IMR-90 (cell line): ENCODE results near the gene TSPAN3. TPM values are rescaled to one million over a fixed set of nuclear protein-coding genes. Genes with fewer than 3 reads are reported as not detected.

Source experiments
- ATAC-seq: fragments of 200-7000 bp; cut with Tn5 transposase; 2 replicates; pipeline ENCODE4 v1.9.1; 2020; ENCODE audit warnings: low read depth, mild to moderate bottlenecking, moderate library complexity
- BruUV-seq: library from RNA; stranded (reverse); fragments of 400-500 nt; replicated peaks from 2 replicates; lab custom pipeline; 2021; lab: Mats Ljungman, UMichigan
- CTCF ChIA-PET: fragments of 300-600 bp; formaldehyde crosslinking; extraction: SDS; loops from one replicate; lab custom pipeline; 2021; ENCODE audit warnings: antibody characterized with exemption; lab: Yijun Ruan, JAX
- POLR2A ChIA-PET: fragments of 300-600 bp; sonication (Branson Sonifier 250); formaldehyde crosslinking; loops from one replicate; lab custom pipeline; 2022; ENCODE audit warnings: antibody characterized with exemption; ENCODE audit not compliant: unreplicated experiment; lab: Charles Lee
- DNase-seq: peaks from one replicate; pipeline ENCODE4 v3.0.0; 2013
- H2AFZ ChIP-seq: replicated peaks from 2 replicates; pipeline ENCODE3; 2013; ENCODE audit warnings: low read length, mild to moderate bottlenecking; ENCODE audit not compliant: poor library complexity
- H2AK5ac ChIP-seq: 2 replicates; pipeline ENCODE4 v1.6.1; 2013; ENCODE audit warnings: low read depth, low read length, inconsistent platforms
- H2AK9ac ChIP-seq: replicated peaks from 2 replicates; pipeline ENCODE3; 2013; ENCODE audit warnings: mild to moderate bottlenecking, low read depth, low read length, moderate library complexity; ENCODE audit not compliant: poor library complexity
- H2BK120ac ChIP-seq: 2 replicates; pipeline ENCODE4 v1.6.1; 2013; ENCODE audit warnings: low read depth, low read length, inconsistent platforms
- H2BK15ac ChIP-seq: 3 replicates; pipeline ENCODE4 v1.6.1; 2013; ENCODE audit warnings: low read depth, low read length, inconsistent platforms
- H2BK20ac ChIP-seq: 2 replicates; pipeline ENCODE4 v1.6.1; 2013; ENCODE audit warnings: low read depth, mild to moderate bottlenecking, inconsistent platforms, low read length, moderate library complexity
- H2BK5ac ChIP-seq: 2 replicates; pipeline ENCODE4 v1.6.1; 2013; ENCODE audit warnings: mild to moderate bottlenecking, low read depth, low read length, inconsistent platforms; ENCODE audit not compliant: poor library complexity, severe bottlenecking
- H3K14ac ChIP-seq: replicated peaks from 2 replicates; pipeline ENCODE4 v1.6.1; 2013; ENCODE audit warnings: low read depth, low read length, inconsistent platforms
- H3K18ac ChIP-seq: 2 replicates; pipeline ENCODE4 v1.6.1; 2013; ENCODE audit warnings: low read depth, low read length, control low read depth
- H3K23ac ChIP-seq: 2 replicates; pipeline ENCODE4 v1.6.1; 2013; ENCODE audit warnings: low read depth, low read length, inconsistent platforms
- H3K27ac ChIP-seq: 2 replicates; pipeline ENCODE4 v1.5.1; 2013; ENCODE audit warnings: mild to moderate bottlenecking, control low read depth, low read length; ENCODE audit not compliant: insufficient read depth
- H3K27me3 ChIP-seq: 2 replicates; pipeline ENCODE4 v1.6.1; 2013; ENCODE audit warnings: low read length; ENCODE audit not compliant: control insufficient read depth, insufficient read depth
- H3K36me3 ChIP-seq: 2 replicates; pipeline ENCODE4 v1.6.1; 2013; ENCODE audit warnings: low read length, mixed read lengths; ENCODE audit not compliant: control insufficient read depth, insufficient read depth
- H3K4ac ChIP-seq: 2 replicates; pipeline ENCODE4 v1.6.1; 2013; ENCODE audit warnings: low read depth, low read length, inconsistent platforms
- H3K4me1 ChIP-seq: 2 replicates; pipeline ENCODE4 v1.6.1; 2013; ENCODE audit warnings: low read length, mixed read lengths; ENCODE audit not compliant: control insufficient read depth, insufficient read depth
- H3K4me2 ChIP-seq: 2 replicates; pipeline ENCODE4 v1.6.1; 2013; ENCODE audit warnings: low read depth, mild to moderate bottlenecking, control low read depth, low read length, moderate library complexity
- H3K4me3 ChIP-seq: 2 replicates; pipeline ENCODE4 v1.5.1; 2013; ENCODE audit warnings: low read depth, mild to moderate bottlenecking, control low read depth, low read length, moderate library complexity; ENCODE audit not compliant: insufficient read depth
- H3K56ac ChIP-seq: 2 replicates; pipeline ENCODE4 v1.6.1; 2013; ENCODE audit warnings: low read length, inconsistent platforms; ENCODE audit not compliant: insufficient read depth; ENCODE audit errors: extremely low read depth
- H3K79me1 ChIP-seq, 2 experiments: 2 replicates each; pipeline ENCODE4 v1.6.1; 2013; ENCODE audit warnings: low read length in 2 of 2, inconsistent platforms in 1 of 2, low read depth in 1 of 2
- H3K9ac ChIP-seq: 2 replicates; pipeline ENCODE4 v1.6.1; 2013; ENCODE audit warnings: low read depth, low read length, control low read depth
- H3K9me1 ChIP-seq: 2 replicates; pipeline ENCODE4 v1.6.1; 2013; ENCODE audit warnings: low read length, inconsistent platforms; ENCODE audit not compliant: insufficient read depth
- H3K9me3 ChIP-seq: 2 replicates; pipeline ENCODE4 v1.6.1; 2013; ENCODE audit warnings: low read length; ENCODE audit not compliant: control insufficient read depth, insufficient read depth
- H4K20me1 ChIP-seq: 2 replicates; pipeline ENCODE4 v1.6.1; 2013; ENCODE audit warnings: low read length, inconsistent platforms; ENCODE audit not compliant: insufficient read depth
- H4K5ac ChIP-seq: 2 replicates; pipeline ENCODE4 v1.6.1; 2013; ENCODE audit warnings: mild to moderate bottlenecking, low read depth, low read length, control low read depth
- H4K8ac ChIP-seq, 2 experiments: 2 replicates each; pipeline ENCODE4 v1.6.1; 2013; ENCODE audit warnings: low read depth in 2 of 2, low read length in 2 of 2, control low read depth in 1 of 2, inconsistent platforms in 1 of 2
- H4K91ac ChIP-seq: 2 replicates; pipeline ENCODE4 v1.6.1; 2013; ENCODE audit warnings: low read depth, low read length, inconsistent platforms; ENCODE audit not compliant: insufficient read depth
- CTCF ChIP-seq: conservative IDR thresholded peaks from 2 replicates; pipeline ENCODE4 v1.5.1; 2012; ENCODE audit warnings: mild to moderate bottlenecking, low read depth, low read length, improper control_type of control experiment
- FOS ChIP-seq: fragments of 150-350 bp; IDR thresholded peaks from 2 replicates; pipeline ENCODE4 v1.6.1; 2016; ENCODE audit warnings: low read depth, low read length
- MAFK ChIP-seq: IDR thresholded peaks from 2 replicates; pipeline ENCODE4 v1.6.1; 2012; ENCODE audit warnings: low read depth, low read length, improper control_type of control experiment
- MAZ ChIP-seq: IDR thresholded peaks from 2 replicates; pipeline ENCODE4 v1.6.1; 2012; ENCODE audit warnings: low read depth, mild to moderate bottlenecking, low read length, improper control_type of control experiment, moderate library complexity, borderline replicate concordance
- NFE2L2 ChIP-seq: fragments of 150-350 bp; IDR thresholded peaks from 2 replicates; pipeline ENCODE4 v1.6.1; 2016; ENCODE audit warnings: low read depth, mild to moderate bottlenecking, low read length
- SMC3 ChIP-seq: fragments of 150-350 bp; IDR thresholded peaks from 2 replicates; pipeline ENCODE4 v1.6.1; 2016; ENCODE audit warnings: low read depth, mild to moderate bottlenecking, antibody characterized with exemption, low read length, moderate library complexity
- dilution Hi-C: fragments of 300-500 bp; cut with HindIII; formaldehyde crosslinking; loops from one replicate; pipeline ENCODE4 v1.14.3; 2018; ENCODE audit warnings: low sequenced_read_pairs; ENCODE audit not compliant: unreplicated experiment
- in situ Hi-C: fragments of 300-500 bp; cut with MboI; formaldehyde crosslinking; loops from 3 replicates; pipeline ENCODE4 v1.14.3; 2019; ENCODE audit warnings: low sequenced_read_pairs, inconsistent platforms, mixed read lengths
- intact Hi-C: fragments of 100-400 bp; cut with micrococcal nuclease; formaldehyde crosslinking; loops from 2 replicates; pipeline ENCODE4 v1.10.0; 2022
- polyA plus RNA-seq, 3 experiments: library from polyadenylated mRNA; depleted of rRNA; stranded (reverse); fragments of >200 nt; gene quantifications; 2 replicates each; pipeline ENCODE4 v1.2.3, GENCODE V29; 2012; ENCODE audit warnings: low replicate concordance in 1 of 3
- total RNA-seq: library from RNA; depleted of rRNA; stranded (reverse); fragments of >200 nt; gene quantifications from 2 replicates; pipeline ENCODE4 v1.2.3, GENCODE V29; 2012

The TSPAN3 gene
- total and polyA plus RNA-seq, 2 of the 4 experiments (the other 2 are of a cell fraction), result 270 to 295 TPM

- Histone ChIP-seq H3K56ac (no peak overlapping the region), H2AK5ac (no peak overlapping the region), H3K9me3 (no peaks in the 10 kb centered on the region), H2BK15ac (no peak overlapping the region), H3K14ac (no peak overlapping the region), H3K4me2 (no peak overlapping the region), H3K9me1 (peaks cover 9% of the 10 kb centered on the region), H4K91ac (no peak overlapping the region), H3K79me1 (peaks cover 13 to 70% of the 10 kb centered on the region in 2 experiments; a peak in 3 of 4 replicates), H3K36me3 (no peaks in the 10 kb centered on the region), H3K23ac (no peak overlapping the region), H3K4ac (no peak overlapping the region), H3K4me1 (peaks cover 15% of the 10 kb centered on the region), H2AFZ (no peak overlapping the region), H2AK9ac (no peak overlapping the region), H4K20me1 (peaks cover 43% of the 10 kb centered on the region), H3K27ac (no peak overlapping the region), H4K8ac (no peak overlapping the region), H2BK5ac (no peak overlapping the region), H3K4me3 (no peak overlapping the region), H2BK120ac (no peak overlapping the region), H3K9ac (no peak overlapping the region), H3K18ac (no peak overlapping the region), H3K27me3 (no peaks in the 10 kb centered on the region), H2BK20ac (no peak overlapping the region), H4K5ac (no peak overlapping the region)
- dilution Hi-C loops, result no loop called here
- ChIA-PET CTCF (interaction anchor here (1.0 kb wide), 1 partner anchor 40 kb away, joined by 3 read pairs; no protein-coding TSS in a partner anchor), POLR2A (no interaction called here)
- intact Hi-C loops, result no loop called here
- TF ChIP-seq FOS, result no peak
- no peak for TF ChIP-seq CTCF
- TF ChIP-seq SMC3, result no peak
- TF ChIP-seq MAFK, result no peak
- TF ChIP-seq MAZ, result no peak
- TF ChIP-seq NFE2L2, result no peak
- no peak for DNase-seq
- in situ Hi-C loops, result no loop called here
- BruUV-seq, result no TSS peak
- no peak for ATAC-seq
Observed at GRCh38 chr15:77063249-77063648, 7.7 kb downstream of the TSPAN3 start.
